Mesothelial cell of epicardium (in vitro differentiated cells): ENCODE data around the gene KDM3A. TPM values are rescaled to one million over a fixed set of nuclear protein-coding genes. Genes with fewer than 3 reads are reported as not detected.

Experiments used
- DNase-seq, 2 experiments: peaks; one replicate each; pipeline ENCODE4 v3.0.0; 2021; ENCODE audit warnings: low spot score in 2 of 2; ENCODE audit not compliant: unreplicated experiment in 2 of 2
- H3K27ac Mint-ChIP-seq: 2 replicates; pipeline ENCODE4 v1.8.0; 2021; ENCODE audit warnings: mixed read lengths
- H3K27me3 Mint-ChIP-seq: 2 replicates; pipeline ENCODE4 v1.8.0; 2021; ENCODE audit warnings: low read depth, mixed read lengths
- H3K36me3 Mint-ChIP-seq: 2 replicates; pipeline ENCODE4 v1.8.0; 2021; ENCODE audit warnings: mixed read lengths
- H3K4me1 Mint-ChIP-seq: 2 replicates; pipeline ENCODE4 v1.8.0; 2021; ENCODE audit warnings: mixed read lengths
- H3K4me3 Mint-ChIP-seq: 2 replicates; pipeline ENCODE4 v1.8.0; 2021; ENCODE audit warnings: mild to moderate bottlenecking, moderate library complexity, mixed read lengths
- H3K9me3 Mint-ChIP-seq: 2 replicates; pipeline ENCODE4 v1.8.0; 2021; ENCODE audit warnings: mixed read lengths
- CTCF ChIP-seq: fragments of 200-600 bp; sonication (generic); IDR thresholded peaks from one replicate; pipeline ENCODE4 v1.5.0; 2021; ENCODE audit warnings: antibody characterized with exemption; ENCODE audit not compliant: unreplicated experiment
- total RNA-seq: library from RNA; stranded (reverse); gene quantifications from 3 replicates; pipeline ENCODE4 v1.2.1, GENCODE V29; 2021

Gene KDM3A
- total RNA-seq, 1 donor from 2014 or later, result 113 TPM

- Mint-ChIP-seq H3K4me3 (no peak overlapping the region), H3K27me3 (no peaks in the 10 kb centered on the region), H3K4me1 (no peaks in the 10 kb centered on the region), H3K9me3 (no peaks in the 10 kb centered on the region), H3K27ac (peak overlapping the region; percentile 5), H3K36me3 (peaks cover 56% of the 10 kb centered on the region)
- no peak for TF ChIP-seq CTCF
- no peak for DNase-seq
These were observed 27.2 kb downstream of the KDM3A start for GRCh38 chr2:86468162-86469033.

DNA sequence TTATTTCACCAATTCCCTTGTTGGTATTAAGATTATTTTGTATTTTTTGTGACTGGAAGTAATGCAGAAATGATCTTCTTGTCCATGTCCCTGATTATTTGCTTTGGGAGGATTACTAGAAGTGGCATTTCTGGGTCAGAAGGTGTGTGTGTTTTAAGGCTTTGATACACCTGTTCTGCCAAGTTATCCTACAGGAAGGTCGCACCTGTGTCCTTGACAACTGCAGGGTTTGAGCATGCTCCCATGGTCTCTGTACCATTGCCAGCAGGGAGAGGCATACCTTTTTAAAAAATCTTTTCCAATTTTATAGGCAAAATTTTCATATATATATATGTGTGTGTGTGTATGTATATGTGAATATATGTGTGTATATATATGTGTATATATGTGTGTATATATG is 29.7 kb downstream of the KDM3A start:
- H3K27me3 Mint-ChIP-seq, result no peaks in the 10 kb centered on the region
- no peak overlapping the region for H3K27ac Mint-ChIP-seq
- H3K36me3 Mint-ChIP-seq, result peaks cover 57% of the 10 kb centered on the region
- no peak overlapping the region for H3K4me3 Mint-ChIP-seq
- no peak for TF ChIP-seq CTCF
- DNase-seq, result no peak
- H3K4me1 Mint-ChIP-seq, result no peaks in the 10 kb centered on the region
- no peaks in the 10 kb centered on the region for H3K9me3 Mint-ChIP-seq

- no peaks in the 10 kb centered on the region for H3K27me3 Mint-ChIP-seq
- no peaks in the 10 kb centered on the region for H3K4me1 Mint-ChIP-seq
- DNase-seq, result no peak
- no peaks in the 10 kb centered on the region for H3K9me3 Mint-ChIP-seq
- peaks cover 56% of the 10 kb centered on the region for H3K36me3 Mint-ChIP-seq
- H3K4me3 Mint-ChIP-seq, result no peak overlapping the region
- no peak for TF ChIP-seq CTCF
- no peak overlapping the region for H3K27ac Mint-ChIP-seq
These were observed 30.5 kb downstream of the KDM3A start for GRCh38 chr2:86471637-86472036.

GRCh38 chr2:86476092-86476491 is 34.9 kb downstream of the KDM3A start:
- Mint-ChIP-seq H3K27me3 (no peaks in the 10 kb centered on the region), H3K4me1 (no peaks in the 10 kb centered on the region), H3K27ac (peak overlapping the region; percentile 61), H3K36me3 (peaks cover 63% of the 10 kb centered on the region), H3K4me3 (no peak overlapping the region), H3K9me3 (no peaks in the 10 kb centered on the region)
- no peak for TF ChIP-seq CTCF
- DNase-seq, result no peak

GRCh38 chr2:86476918-86477317 is 35.7 kb downstream of the KDM3A start:
- H3K27me3 Mint-ChIP-seq, result no peaks in the 10 kb centered on the region
- no peaks in the 10 kb centered on the region for H3K4me1 Mint-ChIP-seq
- TF ChIP-seq CTCF, result no peak
- H3K9me3 Mint-ChIP-seq, result no peaks in the 10 kb centered on the region
- no peak overlapping the region for H3K27ac Mint-ChIP-seq
- H3K36me3 Mint-ChIP-seq, result peaks cover 63% of the 10 kb centered on the region
- no peak overlapping the region for H3K4me3 Mint-ChIP-seq
- no peak for DNase-seq
